ENCODE measurements around the gene TSPAN7.

The TSPAN7 gene

DNA sequence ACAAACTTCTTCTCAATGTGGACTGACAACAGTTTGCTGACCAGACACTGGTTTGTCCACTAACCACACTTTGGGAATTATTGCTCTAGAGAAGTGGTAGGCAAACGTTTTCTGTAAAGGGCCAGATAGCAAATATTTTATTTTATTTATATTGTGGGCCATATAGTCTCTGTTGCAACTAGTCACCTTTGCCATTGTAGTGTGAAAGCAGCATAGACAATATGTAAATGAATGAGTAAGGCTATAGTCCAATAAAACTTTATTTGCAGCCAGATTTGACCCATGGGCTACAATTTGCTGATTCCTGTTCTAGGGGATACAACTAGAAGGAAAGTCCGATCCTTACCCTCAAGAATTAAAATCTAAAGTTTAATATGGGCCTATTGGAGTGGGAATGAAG is 14.5 kb downstream of the TSPAN7 start:
- no peak overlapping the region for H3K4me3 ChIP-seq (ENCODE audit: low read depth, low read length)
- DNase-seq (ENCODE audit: low read depth, low spot score) = no peak
- TF ChIP-seq, protein P1, sequence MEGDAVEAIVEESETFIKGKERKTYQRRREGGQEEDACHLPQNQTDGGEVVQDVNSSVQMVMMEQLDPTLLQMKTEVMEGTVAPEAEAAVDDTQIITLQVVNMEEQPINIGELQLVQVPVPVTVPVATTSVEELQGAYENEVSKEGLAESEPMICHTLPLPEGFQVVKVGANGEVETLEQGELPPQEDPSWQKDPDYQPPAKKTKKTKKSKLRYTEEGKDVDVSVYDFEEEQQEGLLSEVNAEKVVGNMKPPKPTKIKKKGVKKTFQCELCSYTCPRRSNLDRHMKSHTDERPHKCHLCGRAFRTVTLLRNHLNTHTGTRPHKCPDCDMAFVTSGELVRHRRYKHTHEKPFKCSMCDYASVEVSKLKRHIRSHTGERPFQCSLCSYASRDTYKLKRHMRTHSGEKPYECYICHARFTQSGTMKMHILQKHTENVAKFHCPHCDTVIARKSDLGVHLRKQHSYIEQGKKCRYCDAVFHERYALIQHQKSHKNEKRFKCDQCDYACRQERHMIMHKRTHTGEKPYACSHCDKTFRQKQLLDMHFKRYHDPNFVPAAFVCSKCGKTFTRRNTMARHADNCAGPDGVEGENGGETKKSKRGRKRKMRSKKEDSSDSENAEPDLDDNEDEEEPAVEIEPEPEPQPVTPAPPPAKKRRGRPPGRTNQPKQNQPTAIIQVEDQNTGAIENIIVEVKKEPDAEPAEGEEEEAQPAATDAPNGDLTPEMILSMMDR (IDR thresholded peaks at IDR 0.05; ENCODE audit: insufficient read depth, low read length, missing control alignments) = no peak
- ChIA-PET CTCF (no interaction called here), POLR2A (no interaction called here)

DNA sequence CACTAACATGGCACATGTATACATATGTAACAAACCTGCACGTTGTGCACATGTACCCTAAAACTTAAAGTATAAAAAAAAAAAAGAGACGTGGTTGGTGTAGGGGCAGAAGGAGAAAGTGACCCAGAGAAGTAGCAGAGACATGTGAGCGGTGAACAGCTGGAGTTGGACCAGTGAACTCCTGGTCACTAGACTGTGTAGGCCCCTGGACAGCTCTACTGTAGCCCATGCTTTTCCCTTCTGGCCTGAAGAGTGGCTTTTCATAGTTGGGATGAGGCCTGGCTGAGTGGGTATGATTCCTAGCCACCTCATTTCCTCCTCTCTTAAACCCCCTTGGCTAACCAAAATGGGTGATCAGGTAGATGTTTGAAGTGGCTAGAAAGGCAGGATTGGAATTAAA is 16.4 kb downstream of the TSPAN7 start:
- DNase-seq (ENCODE audit: low read depth, low spot score) = no peak
- TF ChIP-seq, protein P1 (IDR thresholded peaks at IDR 0.05; ENCODE audit: insufficient read depth, low read length, missing control alignments) = no peak
- CTCF ChIA-PET = no interaction called here
- no peak overlapping the region for H3K4me3 ChIP-seq (ENCODE audit: low read depth, low read length)
- POLR2A ChIA-PET = no interaction called here

DNA sequence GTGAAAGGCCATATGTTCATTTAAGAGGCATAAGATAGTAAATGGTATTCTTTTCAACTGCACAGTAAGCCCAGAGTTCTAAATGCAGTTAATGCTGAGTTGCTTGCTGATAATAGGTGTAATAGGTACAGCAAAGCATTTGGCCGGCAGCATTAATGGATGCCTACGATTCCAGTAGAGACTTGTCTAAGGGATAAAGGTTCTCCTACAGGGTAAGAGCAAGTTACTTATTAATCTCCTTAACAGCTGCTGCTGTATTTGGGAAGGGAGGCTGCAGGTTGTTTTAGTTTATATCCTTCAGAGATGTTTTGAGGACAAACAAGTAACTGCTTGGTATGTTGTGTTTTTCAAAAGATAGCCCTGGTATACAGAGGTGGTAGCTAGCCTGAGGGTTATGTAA is 16.8 kb downstream of the TSPAN7 start:
- CTCF ChIA-PET = no interaction called here
- TF ChIP-seq, protein P1 (IDR thresholded peaks at IDR 0.05; ENCODE audit: insufficient read depth, low read length, missing control alignments) = no peak
- H3K4me3 ChIP-seq (ENCODE audit: low read depth, low read length) = no peak overlapping the region
- POLR2A ChIA-PET = no interaction called here
- DNase-seq (ENCODE audit: low read depth, low spot score) = no peak

DNA sequence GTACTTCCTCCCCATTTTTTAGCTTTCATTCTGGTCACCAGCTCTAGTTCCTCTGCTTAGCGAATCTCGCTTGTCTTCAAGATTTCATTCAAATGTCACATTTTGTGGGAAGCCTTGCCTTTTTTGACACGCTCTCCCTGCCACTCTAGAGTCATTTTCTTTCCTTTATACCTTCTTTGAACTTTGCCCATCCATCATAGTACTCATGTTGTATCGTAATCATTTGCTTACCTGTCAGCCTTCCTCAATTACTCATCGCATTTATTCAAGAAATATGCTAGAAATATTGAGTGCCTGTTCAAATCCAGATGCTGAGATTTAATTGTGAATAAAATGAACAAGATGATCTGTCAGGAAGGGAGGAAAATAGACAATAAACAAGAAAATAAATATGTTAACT is 21.8 kb downstream of the TSPAN7 start:
- DNase-seq (ENCODE audit: low read depth, low spot score) = no peak
- TF ChIP-seq, protein P1 (IDR thresholded peaks at IDR 0.05; ENCODE audit: insufficient read depth, low read length, missing control alignments) = no peak
- H3K4me3 ChIP-seq (ENCODE audit: low read depth, low read length) = no peak overlapping the region
- ChIA-PET CTCF (no interaction called here), POLR2A (no interaction called here)

DNA sequence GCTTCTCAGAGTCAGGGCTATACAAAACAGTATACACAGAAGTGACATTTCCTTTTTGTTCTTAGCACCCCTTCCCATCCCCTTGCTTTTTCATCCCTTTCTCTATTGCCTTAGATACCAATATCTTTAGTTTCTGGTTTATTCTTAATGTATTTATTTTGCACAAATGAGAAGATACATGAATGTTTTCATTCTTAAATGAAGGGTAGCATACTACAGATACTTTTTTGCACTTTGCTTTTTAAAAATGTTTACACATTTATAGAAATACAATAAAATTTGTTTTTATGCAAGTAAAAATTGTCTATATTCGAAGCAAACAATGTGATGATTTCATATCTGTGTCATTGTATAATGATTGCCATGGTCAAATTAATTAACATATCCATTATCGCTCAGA is 33.1 kb downstream of the TSPAN7 start:
- no peak for DNase-seq (ENCODE audit: low read depth, low spot score)
- CTCF ChIA-PET = no interaction called here
- H3K4me3 ChIP-seq (ENCODE audit: low read depth, low read length) = no peak overlapping the region
- TF ChIP-seq, protein P1 (IDR thresholded peaks at IDR 0.05; ENCODE audit: insufficient read depth, low read length, missing control alignments) = no peak
- POLR2A ChIA-PET = no interaction called here

DNA sequence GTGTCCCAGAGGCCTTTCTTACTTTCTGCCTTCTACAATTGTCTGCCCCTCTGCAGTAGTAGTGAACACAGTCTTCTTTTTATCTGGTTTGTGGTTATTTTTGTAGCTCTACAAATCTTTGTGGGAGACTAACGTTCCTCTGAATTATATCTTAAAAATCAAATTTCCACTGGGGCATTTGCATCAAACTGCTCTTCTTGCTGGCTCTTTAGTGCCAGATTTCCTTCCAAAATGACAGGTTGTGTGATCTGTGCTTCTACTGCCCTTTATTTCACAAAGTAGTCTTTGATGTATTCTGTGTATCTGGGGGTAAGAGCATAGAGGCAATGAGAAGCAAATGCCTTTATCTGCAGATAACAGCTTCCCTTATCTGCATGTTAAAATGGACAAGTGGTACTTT is 34.5 kb downstream of the TSPAN7 start:
- no peak overlapping the region for H3K4me3 ChIP-seq (ENCODE audit: low read depth, low read length)
- no peak for DNase-seq (ENCODE audit: low read depth, low spot score)
- CTCF ChIA-PET = no interaction called here
- POLR2A ChIA-PET = no interaction called here
- TF ChIP-seq, protein P1 (IDR thresholded peaks at IDR 0.05; ENCODE audit: insufficient read depth, low read length, missing control alignments) = no peak

All from AG04449 (cell line).